ENCODE results near the gene ANO6. TPM values are rescaled to one million over a fixed set of nuclear protein-coding genes. Genes with fewer than 3 reads are reported as not detected.

ANO6 gene
- total and polyA plus RNA-seq, 8 donors = 4.4 to 78.8 (median 21.9) TPM

GRCh38 chr12:45481746-45482145 is 265.9 kb downstream of the ANO6 start:
- intact Hi-C loops (cut with DNase I; ENCODE audit: low total_unique reads) = no loop called here
- no peak overlapping the region for H3K4me3 ChIP-seq
- TF ChIP-seq POLR2AphosphoS5 (IDR thresholded peaks at IDR 0.05) = no peak
- WGBS, 5 donors = 49 to 74% (median 66%) methylated on average over 5 of the region's 5 CpGs
- no peak for DNase-seq
- no peak overlapping the region for H3K27ac ChIP-seq
- no peaks in the 10 kb centered on the region for H3K27me3 ChIP-seq
- H3K4me1 ChIP-seq = peaks cover 0 to 5% (median 0%) of the 10 kb centered on the region in 4 donors
- peaks cover 0 to 17% (median 0%) of the 10 kb centered on the region in 4 donors for H3K9me3 ChIP-seq
- no peaks in the 10 kb centered on the region for H3K36me3 ChIP-seq

DNA sequence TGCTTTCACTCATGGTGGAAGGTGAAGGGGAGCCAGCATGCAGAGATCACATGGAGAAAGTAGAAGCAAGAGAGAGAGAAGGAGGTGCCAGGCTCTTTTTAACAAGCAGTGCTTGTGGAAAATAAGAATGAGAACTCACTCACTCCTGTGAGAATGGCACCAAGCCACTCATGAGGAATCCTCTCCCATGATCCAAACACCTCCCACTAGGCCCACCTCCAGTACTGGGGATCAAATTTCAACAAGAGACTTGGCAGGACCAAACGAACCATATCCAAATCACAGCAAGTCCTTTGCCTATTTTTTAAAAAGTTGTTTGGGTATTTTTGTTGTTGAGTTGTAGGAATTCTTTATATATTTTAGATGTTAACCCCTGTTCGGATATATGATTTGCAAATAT is 267.7 kb downstream of the ANO6 start:
- no peak overlapping the region for H3K4me3 ChIP-seq
- no peaks in the 10 kb centered on the region for H3K36me3 ChIP-seq
- H3K4me1 ChIP-seq = peaks cover 0 to 5% (median 0%) of the 10 kb centered on the region in 4 donors
- peaks cover 0 to 7% (median 0%) of the 10 kb centered on the region in 4 donors for H3K9me3 ChIP-seq
- no peaks in the 10 kb centered on the region for H3K27me3 ChIP-seq
- intact Hi-C loops (cut with DNase I; ENCODE audit: low total_unique reads) = no loop called here
- WGBS, 5 donors = 45 to 53% (median 48%) methylated on average over 2 of the region's 2 CpGs
- TF ChIP-seq EP300 (IDR thresholded peaks at IDR 0.05) (no peak), POLR2AphosphoS5 (IDR thresholded peaks at IDR 0.05) (no peak), CTCF (IDR thresholded peaks at IDR 0.05) (no peak), POLR2A (IDR thresholded peaks at IDR 0.05) (no peak)
- no peak overlapping the region for H3K27ac ChIP-seq
- DNase-seq = peak in 1 of 2 donors; percentile 16

Small RNA genes within 50 kb of the gene (small RNA-seq; reads per million reads assigned to genes)
- gene AC009248.2 = 0 reads per million in 4 donors

Other genes with a start within 250 kb of the ANO6 start
- not detected for gene DBX2, start 165.0 kb upstream of the ANO6 start, total RNA-seq
- not detected for gene DBX2, start 165.0 kb upstream of the ANO6 start, polyA plus RNA-seq